ENCODE measurements around the gene ARF1.

Gene ARF1

GRCh38 chr1:228082214-228082917 lies at the start of gene ARF1:
Gene ARF1, plus strand, starts transcription at chr1:228082708. Its CDS starts 14,407 bp downstream, at chr1:228097115.
- DNase-seq, result peak; percentile 96

- DNase-seq, result no peak
These were observed 49.1 kb upstream of the ARF1 start for GRCh38 chr1:228033376-228033775.

GRCh38 chr1:228034954-228035837 lies 47.3 kb upstream of the ARF1 start:
- DNase-seq, result peak; percentile 22

- peak; percentile 10 for DNase-seq
These were observed 46.7 kb upstream of the ARF1 start for GRCh38 chr1:228035844-228036243.

- DNase-seq, result no peak
These were observed 45.7 kb upstream of the ARF1 start for GRCh38 chr1:228036701-228037231.

- DNase-seq, result no peak
These were observed 44.8 kb upstream of the ARF1 start for GRCh38 chr1:228037401-228038386.

- no peak for DNase-seq
These were observed 44.0 kb upstream of the ARF1 start for GRCh38 chr1:228038387-228039005.

GRCh38 chr1:228039006-228039903 lies 43.3 kb upstream of the ARF1 start:
- DNase-seq, result no peak

- no peak for DNase-seq
These were observed 42.5 kb upstream of the ARF1 start for GRCh38 chr1:228039986-228040385.

GRCh38 chr1:228041316-228041715 lies 41.2 kb upstream of the ARF1 start:
- no peak for DNase-seq

- DNase-seq, result no peak
These were observed 40.0 kb upstream of the ARF1 start for GRCh38 chr1:228042508-228042907.

GRCh38 chr1:228043281-228043848 lies 39.1 kb upstream of the ARF1 start:
- DNase-seq, result no peak

- no peak for DNase-seq
These were observed 37.5 kb upstream of the ARF1 start for GRCh38 chr1:228044961-228045360.

GRCh38 chr1:228045405-228045804 lies 37.1 kb upstream of the ARF1 start:
- no peak for DNase-seq

GRCh38 chr1:228045871-228046270 lies 36.6 kb upstream of the ARF1 start:
- no peak for DNase-seq

- no peak for DNase-seq
These were observed 35.9 kb upstream of the ARF1 start for GRCh38 chr1:228046421-228047182.

GRCh38 chr1:228047183-228047466 lies 35.4 kb upstream of the ARF1 start:
- no peak for DNase-seq

- no peak for DNase-seq
These were observed 34.4 kb upstream of the ARF1 start for GRCh38 chr1:228048120-228048519.

GRCh38 chr1:228048659-228049298 lies 33.7 kb upstream of the ARF1 start:
- DNase-seq, result no peak
